SIG-M5 treated with dmso at 0.1 percent for 504 hours (cell line): Measurements from ENCODE around the gene SETD6.

ENCODE experiments used
- DNase-seq: peaks from one replicate; lab custom pipeline; 2025; ENCODE audit not compliant: unreplicated experiment; lab: John Stamatoyannopoulos, UW

Gene SETD6

DNA sequence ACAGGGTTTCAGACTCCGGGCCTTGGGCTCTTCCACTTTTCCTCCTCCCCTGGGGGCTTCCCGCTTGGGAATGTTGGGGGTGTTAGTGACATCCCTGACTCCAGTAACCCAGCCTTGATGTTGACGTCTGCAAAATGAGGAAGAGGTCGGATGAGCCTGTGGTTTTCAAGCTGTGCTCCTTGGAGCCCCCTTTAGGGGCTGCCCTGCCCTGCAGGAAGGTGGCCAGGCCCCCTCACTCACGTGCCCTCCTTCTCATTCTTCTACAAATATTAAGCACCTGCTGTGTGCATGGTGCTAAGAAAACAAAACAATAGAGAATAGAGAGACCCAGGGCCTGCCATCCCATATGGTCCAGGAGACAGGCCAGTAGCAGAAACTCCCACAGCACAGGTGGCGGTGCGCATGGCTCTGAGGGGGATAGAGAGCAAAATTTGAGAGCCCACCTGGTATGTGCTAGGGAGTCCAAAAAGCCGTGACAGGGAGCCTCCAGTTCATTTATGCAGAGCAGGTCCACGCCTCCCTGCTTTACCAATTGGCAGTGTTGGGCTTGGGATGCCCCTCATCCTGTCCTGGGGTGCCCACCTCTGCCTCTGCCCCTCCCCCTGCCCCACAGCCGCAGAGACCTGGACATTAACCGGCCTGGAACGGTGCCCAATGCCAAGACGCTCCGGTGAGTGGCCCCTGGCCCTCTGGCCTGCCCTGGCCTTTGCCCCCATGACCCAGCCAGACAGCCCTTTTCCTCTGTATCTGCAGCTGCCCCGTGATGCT, 7.9 kb upstream of the SETD6 start:
- peak; percentile 27 for DNase-seq

DNA sequence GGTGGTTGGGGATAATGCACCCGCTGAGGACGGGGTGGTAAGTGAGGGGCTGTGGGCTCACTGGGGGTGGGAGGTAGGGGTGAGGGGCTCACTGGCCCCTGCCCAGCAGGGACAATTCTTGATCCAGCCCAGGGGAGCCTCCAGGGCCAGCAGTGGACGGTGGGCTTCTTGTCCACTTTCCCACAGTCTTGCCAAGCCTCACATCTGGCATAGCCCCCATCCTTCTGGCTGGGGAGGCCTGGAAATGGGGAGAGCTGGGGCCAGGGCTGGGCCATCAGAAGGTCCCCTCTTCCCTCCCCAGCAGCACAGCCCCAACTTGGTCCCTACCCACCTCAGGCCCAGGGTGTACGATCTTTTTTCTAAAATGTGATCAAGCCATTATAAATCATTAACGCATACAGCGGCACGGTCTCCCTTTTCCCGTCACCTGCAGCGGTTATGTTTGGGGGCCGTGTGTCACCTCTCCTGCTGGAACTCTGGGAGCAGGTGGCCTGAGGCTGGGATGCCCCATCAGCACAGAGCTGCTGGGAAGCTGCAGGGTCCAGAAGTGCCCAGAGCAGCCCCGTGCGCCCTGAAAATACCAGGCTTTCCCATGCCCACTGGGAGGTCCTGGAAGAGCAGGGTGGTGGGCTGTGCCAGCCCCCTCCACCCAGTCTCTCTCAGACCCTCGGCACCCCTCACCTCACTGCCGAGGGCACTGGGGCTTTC, 7.2 kb upstream of the SETD6 start:
- no peak for DNase-seq

DNA sequence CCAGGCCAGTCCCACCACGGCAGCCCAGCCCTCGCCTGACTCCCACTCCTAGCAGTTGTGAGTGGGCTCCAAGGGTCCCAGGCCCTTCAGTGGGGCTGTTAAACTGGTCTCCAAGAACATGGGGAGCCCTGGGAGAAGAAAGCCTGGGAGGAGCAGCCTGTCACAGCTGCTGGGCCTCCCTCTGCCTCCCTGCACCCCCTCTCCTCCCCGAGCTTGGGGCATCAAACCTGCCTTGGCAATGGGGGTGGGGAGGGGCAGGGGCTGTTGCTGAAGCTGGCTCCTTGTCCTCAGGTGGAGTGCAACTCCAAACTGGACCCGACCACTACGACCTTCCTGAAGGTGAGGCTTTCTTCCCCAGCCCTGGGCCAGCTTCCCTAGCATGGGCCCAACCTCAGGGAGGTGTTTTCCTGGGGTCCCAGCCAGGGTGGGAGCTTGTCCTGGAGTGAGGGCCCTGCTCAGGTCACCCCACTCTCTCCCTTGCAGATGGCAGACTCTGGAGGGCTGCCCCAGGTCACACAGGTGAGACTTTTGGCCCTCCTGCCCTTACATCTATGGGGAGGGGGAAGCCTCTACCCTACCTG, 6.6 kb upstream of the SETD6 start:
- no peak for DNase-seq

DNA sequence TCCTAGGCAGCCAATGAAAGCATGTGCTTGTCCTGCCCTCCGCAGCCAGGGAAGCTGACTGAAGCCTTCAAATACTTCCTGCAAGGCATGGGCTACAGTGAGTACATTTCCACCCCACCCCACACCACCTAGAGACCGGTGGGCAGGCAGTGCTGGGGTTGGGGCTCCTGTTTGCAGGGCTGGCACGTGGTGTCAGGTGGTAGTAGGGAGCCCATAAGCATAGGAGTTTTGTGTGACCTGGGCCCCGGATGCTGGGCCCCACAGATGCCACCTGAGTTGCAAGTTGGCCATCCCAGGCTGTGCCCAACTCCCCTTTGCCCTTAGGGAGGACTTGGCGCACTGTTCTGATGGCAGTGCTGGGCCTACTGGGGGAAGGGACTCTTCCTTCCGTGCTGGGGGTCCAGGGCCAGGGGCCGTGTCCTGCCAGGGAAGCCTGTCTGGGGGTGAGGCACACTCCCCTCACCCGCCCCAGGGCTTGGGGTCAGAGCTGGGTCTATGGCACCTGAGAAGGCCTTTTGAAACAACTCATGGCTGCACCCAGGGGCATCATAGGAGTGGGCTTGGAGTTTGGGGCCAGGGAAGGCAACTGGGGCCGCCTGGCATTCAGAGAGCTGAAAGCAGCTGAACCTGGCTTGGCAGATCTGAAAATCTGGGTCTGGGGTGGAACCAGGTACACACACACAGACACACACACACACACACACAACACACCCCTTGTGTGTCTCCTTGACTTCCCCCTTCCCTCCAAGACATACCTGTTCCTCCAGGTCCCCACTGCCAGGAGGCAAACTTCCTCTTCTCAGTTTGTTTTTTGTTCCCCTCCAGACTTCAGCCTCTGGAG, 5.8 kb upstream of the SETD6 start:
- no peak for DNase-seq

DNA sequence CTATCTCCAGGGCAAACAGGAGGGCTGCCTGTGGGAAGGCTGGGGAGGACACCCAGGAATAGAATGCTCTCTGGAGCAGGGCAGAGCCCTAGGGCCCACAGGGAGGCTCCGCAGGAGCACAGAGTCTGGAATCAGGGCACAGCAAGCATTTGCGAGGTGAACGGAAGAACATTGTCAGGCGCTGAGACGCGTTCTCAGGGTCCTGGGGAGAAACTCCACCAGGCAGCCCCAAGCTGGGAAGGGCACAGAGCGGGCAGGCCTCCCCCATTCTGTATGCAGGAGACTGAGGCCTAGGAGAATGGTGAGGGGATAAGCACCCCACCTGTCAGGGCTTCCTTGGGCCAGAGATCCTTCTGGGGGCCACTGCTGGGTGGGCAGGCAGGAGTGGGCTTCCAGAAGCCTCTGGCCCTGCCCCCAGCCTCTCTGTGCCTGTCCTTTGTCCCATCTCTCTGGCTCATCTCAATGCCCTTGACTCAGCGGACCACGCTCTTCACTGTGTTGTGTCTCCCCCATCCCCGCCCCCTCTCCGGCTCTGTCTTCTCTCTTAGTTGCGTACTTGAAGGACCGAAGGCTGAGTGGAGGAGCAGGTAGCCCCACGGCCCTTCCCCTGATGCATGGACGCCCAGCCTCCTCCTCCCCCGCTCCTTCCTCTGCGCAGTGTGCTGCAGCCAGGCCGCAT, 5.1 kb upstream of the SETD6 start:
- no peak for DNase-seq

DNA sequence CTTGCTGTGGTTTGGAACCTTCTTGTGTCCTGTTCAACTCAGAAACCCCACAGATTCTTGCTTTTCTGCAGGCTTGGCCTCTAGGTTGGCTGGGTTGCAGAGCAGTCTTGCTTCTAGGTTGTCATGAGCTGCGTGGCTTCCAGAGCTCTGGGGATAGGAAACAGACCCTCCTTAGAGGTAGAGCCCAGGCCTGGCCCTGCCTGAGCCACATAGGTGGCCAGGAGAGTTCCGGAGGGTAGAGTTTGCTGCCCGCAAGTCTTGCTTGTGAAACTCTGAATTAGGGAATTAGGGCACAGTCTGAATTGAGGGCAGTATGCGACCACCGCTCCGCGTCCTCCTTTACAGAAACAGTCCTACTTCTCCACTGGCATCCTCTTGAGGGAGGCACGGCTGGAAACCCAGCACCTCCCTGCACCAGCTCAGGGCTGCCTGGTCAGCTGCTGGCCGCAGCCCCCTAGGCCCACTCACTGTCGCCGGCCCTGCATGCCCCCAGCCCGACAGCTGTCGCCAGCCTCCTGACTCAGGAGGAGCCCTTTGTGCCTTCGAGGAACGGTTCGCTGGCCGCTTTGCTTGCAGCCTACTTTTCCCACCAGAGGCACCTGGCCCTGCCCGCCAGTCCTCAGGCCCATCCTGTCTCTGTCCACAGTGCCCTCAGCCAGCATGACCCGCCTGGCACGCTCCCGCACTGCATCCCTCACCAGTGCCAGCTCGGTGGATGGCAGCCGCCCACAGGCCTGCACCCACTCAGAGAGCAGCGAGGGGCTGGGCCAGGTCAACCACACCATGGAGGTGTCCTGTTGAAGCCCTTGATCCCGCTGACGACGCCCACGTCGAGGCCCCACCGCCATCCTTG, 4.3 kb upstream of the SETD6 start:
- DNase-seq: no peak

DNA sequence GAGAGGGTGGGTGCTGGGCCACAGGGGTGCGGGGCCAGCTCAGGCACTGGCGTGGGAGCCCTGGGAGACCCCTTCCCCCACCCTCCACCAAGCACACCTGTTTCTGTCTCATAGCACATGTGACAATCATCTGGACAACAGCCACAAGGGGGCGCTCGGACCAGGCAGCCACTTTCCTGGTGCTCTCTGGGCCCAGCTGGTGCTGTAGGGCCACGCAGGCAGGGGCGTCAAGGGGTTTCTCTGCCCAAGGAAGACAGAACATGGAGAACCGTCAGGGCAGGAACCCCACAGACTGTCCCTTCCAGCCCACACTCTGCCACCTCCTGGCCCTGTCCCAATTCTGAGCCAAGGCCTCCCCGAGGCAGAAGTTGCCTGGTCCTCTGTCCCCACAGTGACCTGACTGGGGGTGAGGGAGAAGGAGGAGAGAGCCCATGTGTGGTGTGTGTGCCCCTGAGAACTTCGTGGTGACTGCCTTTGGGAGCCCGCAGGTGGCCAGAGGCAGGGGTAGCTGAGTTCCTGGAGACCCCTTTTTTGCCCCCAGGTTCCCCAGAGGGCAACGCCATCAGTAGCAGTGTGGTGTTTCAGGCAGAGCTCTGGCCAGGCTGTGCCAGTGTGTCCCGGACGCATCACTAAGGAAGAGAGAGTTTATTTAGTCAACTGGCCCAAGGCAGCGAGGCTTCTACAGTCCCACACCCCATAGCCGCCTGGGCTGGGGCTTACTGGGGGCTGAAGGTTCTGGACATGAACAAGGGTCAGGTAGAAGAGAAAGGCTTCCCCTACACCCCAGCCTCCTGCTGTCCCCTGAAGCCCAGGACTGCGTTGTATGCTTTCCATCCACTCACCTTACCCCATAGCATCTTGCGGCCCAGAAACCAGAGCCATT, 3.1 kb upstream of the SETD6 start:
- peak; percentile 55 for DNase-seq

DNA sequence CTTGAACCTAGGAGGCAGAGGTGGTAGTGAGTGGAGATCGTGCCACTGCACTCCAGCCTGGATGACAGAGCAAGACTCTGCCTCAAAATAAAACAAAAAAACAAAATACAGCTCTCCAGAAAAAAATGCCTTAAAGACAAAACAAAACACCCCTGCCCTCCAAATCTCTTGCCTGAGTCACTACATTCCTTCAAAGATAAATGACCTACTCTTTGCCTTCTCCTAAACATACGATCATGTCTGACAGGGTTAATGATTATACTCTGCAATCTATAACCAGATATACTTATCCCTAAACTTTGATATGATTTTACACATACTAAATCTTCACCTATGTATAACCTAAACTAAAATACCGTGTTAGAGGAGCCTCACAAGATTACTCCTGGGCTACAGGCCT, 1.4 kb upstream of the SETD6 start:
- no peak for DNase-seq

DNA sequence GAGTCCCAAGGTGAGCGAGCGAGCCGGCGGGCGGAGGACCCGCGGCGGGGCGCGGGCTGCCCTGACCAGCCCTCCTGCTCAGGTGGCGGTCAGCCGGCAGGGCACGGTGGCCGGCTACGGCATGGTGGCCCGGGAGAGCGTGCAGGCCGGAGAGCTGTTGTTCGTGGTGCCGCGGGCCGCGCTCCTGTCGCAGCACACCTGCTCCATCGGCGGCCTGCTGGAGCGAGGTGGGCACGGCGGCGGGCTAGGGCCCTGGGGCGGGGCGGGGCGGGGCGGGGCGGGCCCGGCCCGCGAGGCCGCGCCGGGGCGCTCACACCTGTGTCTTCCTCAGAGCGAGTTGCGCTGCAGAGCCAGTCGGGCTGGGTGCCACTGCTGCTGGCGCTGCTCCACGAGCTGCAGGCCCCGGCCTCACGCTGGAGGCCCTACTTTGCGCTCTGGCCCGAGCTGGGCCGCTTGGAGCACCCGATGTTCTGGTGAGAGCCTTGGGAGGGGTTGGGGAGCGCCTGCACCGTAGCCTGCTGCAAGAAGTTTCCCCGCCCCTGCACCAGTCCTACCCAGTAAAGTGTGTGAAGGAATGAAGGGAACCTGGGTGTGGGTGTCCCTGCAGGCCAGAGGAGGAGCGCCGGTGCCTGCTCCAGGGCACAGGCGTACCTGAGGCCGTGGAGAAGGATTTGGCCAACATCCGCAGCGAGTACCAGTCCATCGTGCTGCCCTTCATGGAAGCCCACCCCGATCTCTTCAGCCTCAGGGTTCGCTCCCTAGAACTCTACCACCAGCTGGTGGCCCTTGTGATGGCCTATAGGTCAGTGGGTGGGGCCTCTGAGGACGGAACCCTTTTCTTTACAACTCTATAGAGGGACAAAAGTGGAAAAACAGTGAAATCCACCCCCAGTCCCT, 802 bp downstream of the SETD6 start:
- DNase-seq: peak; percentile 12

DNA sequence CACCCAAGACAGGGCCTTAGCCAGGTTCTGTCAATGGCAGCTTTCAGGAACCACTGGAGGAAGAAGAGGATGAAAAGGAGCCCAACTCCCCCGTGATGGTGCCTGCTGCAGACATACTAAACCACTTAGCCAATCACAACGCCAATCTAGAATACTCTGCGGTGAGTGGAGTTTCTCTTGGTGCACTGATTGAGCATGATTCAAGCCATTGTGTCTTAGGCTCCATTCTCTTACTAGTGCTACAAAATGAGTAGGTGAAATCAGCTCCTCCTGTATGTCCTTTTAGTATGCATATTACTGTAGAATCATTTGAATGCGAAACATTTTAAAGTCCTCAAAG, 1.4 kb downstream of the SETD6 start:
- peak; percentile 10 for DNase-seq

DNA sequence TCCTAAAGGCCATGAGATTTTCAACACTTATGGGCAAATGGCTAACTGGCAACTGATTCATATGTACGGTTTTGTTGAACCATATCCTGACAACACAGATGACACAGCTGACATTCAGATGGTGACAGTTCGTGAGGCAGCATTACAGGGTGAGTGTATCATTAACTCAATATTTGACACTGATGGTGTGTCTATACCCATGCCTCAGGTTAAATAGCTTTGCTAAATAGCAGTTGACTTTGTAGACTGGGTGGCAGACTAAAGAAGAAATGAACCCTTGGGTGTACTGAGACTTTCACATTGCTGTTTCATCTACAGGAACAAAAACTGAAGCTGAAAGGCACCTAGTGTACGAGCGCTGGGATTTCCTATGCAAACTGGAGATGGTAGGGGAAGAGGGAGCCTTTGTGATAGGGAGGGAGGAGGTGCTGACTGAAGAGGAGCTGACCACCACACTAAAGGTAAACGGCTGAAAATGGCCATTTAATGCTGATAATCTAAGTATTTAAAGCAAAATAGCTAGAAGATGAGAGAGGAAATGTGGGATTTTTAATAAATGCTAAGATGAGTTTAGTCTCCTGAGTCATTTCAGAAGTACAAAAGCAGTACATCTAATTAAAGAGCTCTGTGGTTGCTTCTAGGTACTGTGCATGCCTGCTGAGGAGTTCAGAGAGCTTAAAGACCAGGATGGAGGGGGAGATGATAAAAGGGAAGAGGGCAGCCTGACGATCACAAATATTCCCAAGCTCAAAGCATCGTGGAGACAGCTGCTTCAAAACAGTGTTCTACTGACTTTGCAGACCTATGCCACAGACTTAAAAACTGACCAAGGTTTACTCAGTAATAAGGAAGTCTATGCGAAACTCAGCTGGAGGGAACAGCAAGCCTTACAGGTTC, 3.0 kb downstream of the SETD6 start:
- DNase-seq: no peak

DNA sequence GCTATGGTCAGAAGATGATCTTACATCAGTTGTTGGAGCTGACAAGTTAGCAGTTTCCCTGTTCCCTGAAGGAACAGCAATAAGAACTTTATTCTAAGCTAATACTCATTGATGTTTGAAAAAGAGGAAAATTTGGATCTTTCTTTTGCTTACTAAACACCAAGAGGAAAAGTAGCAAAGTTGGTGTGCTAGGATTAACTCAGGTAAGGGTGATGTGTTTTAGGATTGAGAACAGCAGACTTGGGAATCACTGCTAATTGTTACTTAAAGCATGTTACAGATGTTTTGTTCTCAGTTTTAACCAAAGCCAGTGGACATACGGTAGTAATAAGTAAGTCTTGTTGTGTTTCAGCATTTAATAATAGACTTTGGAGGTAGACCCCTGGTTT, 3.7 kb downstream of the SETD6 start:
- no peak for DNase-seq

DNA sequence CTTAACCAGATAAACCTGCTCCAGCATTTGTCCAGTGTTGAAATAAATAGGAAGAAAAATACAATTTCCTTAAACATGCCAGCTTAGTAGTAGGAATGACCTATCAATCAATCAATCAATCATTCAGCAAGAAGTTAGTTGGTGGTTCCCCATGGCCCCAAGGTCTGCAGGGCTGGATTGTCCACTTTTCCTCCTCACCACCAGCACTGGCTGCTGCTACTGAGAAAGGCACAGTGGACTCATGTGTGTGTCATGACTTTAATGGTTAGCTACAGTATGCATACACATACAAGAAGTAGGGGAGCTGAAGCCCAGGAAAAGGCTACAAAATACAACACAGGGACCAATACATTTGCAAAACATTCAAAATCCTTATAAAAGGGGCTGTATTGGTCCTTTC, 4.4 kb downstream of the SETD6 start:
- no peak for DNase-seq

DNA sequence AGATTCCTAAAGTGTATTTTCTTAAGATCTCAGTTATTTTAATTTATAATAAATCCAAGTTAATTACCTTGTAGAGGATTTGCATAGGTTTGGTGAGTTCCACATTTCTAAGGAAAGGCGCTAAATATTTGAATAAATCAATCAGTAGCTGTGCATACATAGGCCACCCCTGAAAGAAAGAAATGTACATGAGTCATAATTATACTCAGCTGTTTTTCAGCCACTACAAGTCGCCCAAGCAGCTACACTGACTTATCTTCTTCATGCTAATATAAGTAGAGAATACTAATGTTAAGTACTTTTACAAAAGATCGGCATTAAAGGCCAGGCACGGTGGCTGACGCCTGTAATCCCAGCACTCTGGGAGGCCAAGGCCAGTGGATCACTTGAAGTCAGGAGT, 14.9 kb downstream of the SETD6 start:
- no peak for DNase-seq

DNA sequence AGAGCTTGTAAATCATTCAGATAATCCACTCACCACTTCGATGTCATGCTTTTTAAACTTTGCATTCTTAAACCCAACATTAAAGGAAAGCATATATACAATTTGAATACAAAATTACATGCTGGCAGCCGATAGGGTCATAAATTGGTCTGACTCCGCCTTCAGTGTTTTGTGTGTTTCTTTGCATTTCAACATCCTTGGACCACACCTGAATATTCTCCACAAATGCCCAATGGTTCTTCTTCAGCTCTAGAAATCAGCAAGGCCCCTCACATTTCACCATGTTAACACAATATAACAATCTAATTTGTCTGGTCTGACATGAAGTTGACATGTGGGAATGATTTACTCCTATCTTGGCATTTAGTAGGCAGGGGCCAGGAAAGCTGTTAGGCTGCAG, 17.1 kb downstream of the SETD6 start:
- DNase-seq: no peak

DNA sequence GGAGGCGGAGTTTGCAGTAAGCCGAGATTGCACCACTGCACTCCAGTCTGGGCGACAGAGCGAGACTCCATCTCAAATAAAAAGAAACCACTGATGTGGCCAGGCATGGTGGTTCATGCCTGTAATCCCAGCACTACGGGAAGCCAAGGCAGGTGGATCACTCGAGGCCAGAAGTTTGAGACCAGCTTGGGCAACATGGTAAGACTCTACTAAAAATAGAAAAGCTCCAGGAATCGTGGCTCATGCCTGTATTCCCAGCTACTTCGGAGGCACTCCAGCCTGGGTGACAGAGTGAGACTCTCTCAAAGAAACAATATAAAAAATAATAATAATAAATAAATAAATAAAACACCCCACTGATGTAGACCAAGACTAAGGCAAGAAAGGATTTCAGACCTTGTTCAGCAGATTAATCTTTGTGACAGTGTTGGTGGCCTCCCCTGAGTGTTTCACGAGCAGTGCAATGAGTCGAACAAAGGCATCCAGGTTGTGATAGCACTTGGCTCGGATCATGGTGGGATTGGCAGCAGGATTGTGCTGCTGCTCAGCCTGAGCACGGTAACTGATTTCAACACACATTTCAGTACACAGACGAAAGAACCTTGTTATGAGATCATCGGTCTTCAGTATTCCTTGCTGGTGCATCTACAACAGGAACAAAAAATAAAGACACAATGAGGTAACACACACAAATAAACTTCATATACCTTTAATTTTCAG, 18.6 kb downstream of the SETD6 start:
- DNase-seq: no peak

DNA sequence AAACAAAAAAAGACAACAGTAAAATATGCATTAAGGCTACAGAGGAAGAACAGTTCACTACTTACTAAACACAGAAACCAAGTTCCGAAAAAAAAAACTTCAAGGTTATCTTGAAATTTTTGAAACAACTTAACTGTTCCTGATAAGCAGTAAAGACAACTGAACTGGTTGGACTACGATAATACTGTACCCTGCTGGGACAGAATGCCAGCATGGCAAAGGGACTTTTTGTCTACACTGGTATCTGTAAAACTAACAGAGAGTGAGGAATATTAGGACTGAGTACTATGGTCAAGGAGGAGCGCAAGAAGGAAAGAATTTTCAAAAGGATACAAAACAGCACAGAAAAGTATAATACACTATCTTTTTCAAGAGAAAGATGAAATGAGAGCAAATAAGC, 19.8 kb downstream of the SETD6 start:
- DNase-seq: no peak
